HG03520 (cell line): ENCODE measurements around the gene SRRM3.
"Not testable (repeated sequence)": the region's sequence is repeated elsewhere in the genome, so short reads cannot be mapped to it uniquely, and the experiment has no call there.

Source experiments
- ATAC-seq: cut with Tn5 transposase; IDR thresholded peaks from one replicate; pipeline ENCODE4 v1.9.1; 2021; ENCODE audit warnings: mild to moderate bottlenecking, moderate library complexity; ENCODE audit not compliant: unreplicated experiment

The SRRM3 gene

GRCh38 chr7:76285604-76286374 is 84.1 kb downstream of the SRRM3 start:
- ATAC-seq = no peak

DNA sequence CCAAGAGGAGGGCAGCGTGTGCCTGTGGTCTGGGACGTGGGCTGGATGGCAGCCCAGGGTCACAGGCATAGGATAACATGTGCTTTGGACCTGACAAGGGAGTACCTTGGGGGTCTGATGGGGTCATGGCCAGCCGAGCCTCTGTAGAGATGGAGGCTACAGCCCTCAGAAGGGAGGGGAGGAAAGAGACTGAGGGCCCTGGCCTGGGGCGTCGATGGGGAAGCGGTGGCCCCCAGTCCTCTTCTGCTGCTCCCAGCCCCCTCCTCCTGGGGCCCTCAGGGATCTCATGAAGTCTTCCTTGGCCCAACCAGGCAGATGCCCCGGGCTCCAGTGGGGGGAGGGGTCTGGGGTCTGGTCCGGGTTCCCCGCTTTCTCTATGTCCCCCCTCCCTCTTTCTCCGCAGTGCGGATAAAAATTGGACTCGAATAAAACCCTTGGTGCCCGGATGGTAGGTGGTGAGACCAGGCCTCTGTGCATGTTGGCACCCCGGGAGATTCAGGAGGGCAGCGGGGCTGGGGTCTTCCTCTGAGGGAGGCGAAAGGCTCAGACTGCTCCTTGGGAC is 85.2 kb downstream of the SRRM3 start:
- ATAC-seq = no peak

DNA sequence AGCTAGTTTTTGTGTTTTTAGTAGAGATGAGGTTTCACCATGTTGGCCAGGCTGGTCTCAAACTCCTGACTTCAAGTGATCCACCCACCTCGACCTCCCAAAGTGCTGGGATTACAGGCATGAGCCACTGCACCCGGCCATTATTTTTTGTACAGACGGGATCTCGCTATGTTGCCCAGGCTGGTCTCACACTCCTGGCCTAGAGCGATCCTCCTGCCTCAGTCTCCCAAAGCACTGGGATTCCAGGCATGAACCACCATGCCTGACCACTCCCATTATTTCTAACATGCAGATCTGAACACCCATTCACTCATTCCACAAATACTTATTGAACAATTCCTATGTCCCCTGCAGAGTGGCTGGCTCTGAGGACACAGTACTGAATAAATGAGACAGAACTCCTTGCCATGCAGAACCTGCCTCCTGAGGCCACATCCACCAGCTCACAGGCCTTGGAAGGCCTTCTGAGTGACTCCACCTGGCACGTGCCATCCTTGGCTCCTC is 89.2 kb downstream of the SRRM3 start:
- not testable (repeated sequence) for ATAC-seq

DNA sequence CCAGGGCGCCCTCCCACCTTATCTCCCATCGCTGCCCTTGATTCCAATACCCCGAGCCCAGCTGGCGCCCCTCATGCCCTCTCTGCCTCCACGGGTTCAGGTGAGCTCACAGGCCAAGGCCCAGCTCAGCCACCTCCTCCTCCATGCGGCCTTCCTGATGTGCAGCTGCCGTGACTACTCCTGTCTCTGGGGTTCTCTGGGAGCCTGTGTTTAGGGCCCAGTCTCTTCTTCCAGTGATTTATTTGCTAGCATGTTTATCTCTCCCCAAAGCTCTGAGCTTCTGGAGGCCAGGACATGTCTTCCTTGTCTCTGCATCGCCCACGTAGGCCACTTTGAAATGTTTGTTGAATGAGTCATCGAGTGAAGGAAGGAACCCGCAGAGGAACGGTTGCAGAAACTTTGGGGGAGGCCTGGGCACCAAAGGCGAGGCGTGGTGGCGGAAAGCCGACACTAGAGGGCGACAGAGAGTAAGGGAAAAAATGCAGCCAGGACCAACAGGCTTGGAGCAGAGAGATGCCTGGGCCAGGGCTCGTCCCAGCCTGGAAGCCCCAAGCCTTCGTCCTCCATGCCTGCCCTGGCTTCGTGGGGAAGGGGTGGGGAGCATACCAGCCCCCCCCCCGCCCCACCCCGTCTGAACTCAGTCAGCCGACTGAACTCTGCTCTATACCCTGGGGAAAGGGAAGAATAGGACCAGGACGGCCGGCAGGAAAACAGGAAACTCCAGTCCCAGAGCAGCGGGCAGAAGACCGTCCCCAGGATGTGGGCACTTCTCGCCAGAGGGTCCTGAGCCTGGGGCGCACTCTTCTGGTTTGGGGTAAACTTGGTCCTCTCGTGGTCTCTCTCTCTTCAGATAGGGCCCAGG is 89.9 kb downstream of the SRRM3 start:
- peak; percentile 81 for ATAC-seq

DNA sequence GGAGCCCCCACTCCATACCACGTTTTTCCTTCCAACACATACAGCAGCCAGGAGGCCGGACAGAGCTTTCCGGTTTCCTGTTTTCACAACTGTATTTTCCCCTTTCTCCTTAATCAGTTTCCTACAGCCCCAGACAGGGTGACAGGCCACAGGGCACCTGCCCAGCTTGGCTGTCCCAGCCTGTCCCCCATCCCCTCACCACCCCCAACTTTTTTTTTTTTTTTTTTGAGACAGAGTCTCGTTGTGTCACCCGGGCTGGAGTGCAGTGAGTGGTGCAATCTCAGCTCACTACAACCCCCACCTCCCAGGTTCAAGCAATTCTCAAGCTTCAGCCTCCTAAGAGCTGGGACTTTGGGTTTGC is 90.5 kb downstream of the SRRM3 start:
- no peak for ATAC-seq

- ATAC-seq = not testable (repeated sequence)
These were observed 91.2 kb downstream of the SRRM3 start for GRCh38 chr7:76292911-76293310.

DNA sequence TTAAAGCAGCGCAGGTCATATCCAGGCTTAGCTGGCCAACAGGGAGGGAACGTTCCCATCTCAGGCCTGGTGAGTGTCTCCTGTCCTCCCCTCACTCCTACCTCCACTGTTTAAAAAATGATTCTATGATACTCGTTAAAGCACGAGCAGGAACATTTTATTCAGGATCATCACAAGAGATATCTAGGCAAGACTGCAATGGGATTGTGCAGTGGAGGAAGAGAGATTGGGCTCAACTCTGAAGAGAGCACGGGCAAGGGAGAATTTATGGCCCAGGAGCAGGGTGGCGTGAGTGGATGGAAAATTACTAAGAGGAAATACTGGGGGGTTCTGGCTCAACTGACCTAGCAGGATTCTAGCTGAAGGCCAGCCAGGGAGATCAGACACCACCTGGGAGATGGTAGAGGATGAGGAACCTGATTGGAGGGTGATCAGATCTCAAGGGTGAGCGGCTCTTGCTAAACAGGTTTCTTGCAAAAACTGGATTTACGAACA is 91.8 kb downstream of the SRRM3 start:
- ATAC-seq = no peak

- ATAC-seq = no peak
These were observed 92.8 kb downstream of the SRRM3 start for GRCh38 chr7:76294344-76295024.

DNA sequence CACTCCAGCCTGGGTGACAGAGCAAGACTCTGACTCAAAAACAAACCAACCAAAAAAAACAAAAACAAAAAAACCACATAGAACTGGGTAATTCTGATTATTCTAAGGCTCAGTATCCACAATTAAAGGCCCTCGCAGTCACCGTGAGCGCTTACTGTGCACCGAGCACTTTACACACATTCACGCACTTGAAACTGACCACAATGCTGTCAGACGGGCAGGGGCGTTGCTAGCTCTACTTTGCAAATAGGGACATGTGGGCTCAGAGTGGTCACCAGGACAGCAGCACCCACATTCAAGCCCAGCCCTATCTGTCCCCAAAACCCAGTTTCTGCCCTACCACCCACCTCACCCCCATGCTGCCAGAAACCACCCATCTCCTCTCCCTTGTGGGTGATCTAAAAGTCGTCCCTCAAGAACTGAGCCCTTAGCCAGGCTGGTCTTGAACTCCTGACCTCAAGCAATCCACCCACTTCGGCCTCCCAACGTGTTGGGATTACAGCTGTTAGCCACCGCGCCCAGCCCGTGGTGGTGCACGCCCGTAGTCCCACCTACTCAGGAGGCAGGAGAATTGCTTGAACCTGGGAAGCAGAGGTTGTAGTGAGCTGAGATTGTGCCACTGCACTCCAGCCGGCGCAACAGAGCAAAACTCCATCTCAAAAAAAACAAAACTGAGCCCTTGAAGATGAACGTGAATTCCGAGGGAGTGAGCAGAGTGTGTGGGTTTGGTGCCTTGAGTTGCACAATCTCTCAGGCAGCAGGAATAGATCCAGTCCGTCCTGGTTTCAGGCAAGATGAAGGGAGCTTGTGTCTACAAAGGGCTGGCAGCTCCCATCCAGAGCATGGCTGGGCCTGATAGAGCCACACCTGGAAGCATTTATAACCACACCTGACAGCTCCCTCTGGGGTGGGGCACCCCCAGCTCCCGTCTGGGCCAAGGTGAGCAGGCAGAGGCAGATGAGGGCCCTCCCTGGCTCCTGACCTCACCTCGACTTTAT is 95.3 kb downstream of the SRRM3 start:
- no peak for ATAC-seq

DNA sequence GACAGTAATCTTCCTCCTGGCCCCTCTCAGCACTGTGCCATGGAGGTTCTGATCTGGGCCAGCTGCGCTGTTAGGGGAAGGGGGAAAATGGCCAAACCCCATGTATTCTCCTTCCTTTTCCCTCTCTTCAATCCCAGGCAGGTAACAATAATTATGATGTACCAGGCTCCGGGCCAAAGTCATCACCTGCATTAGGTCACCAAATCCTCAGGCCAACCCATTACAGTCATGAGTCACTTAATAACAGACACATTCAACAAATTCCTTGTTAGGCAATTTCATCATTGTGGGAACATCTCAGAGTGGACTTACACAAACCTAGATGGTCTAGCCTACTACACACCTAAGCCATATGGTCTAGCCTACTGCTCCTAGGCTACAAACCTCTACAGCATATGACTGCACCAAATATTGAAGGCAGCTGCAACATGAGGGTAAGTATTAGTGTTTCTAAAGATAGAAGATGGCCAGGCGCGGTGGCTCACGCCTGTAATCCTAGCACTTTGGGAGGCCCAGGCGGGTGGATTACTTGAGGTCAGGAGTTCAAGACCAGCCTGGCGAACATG is 98.6 kb downstream of the SRRM3 start:
- ATAC-seq = no peak

GRCh38 chr7:76301000-76301399 is 99.3 kb downstream of the SRRM3 start:
- ATAC-seq = no peak

- ATAC-seq = peak; percentile 47
These were observed 100.9 kb downstream of the SRRM3 start, which contains the start of gene HSPB1 for GRCh38 chr7:76302347-76303201. Gene HSPB1 (plus strand): TSS chr7:76302673. CDS start chr7:76302713, 40 bp downstream.

GRCh38 chr7:76303202-76304147 is 101.8 kb downstream of the SRRM3 start:
- ATAC-seq = peak; percentile 36

DNA sequence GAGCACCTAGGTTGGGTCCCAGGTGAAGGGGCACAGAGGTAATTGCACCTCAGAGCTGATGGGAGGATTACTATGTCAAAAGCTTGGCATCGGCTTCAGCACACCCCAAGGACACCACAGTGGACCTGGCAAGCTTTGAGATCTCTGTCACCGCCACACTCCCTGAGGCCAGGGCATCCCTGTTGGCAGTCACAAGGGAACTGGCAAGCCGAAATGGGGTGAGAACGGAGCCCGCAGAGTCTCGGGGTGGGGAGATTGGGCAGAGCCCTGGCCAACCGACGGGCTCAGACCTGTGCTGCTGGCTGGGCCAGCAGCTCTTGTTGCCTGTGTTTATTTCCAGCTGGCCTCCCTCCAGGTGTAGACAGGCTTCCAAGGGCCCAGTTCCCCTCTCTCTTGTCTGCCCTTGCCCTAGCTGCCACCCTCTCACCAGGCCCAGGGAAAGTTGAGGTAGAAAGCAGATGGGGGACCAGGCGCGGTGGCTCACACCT is 103.2 kb downstream of the SRRM3 start:
- no peak for ATAC-seq

- ATAC-seq = not testable (repeated sequence)
These were observed 107.2 kb downstream of the SRRM3 start for GRCh38 chr7:76308874-76309273.

DNA sequence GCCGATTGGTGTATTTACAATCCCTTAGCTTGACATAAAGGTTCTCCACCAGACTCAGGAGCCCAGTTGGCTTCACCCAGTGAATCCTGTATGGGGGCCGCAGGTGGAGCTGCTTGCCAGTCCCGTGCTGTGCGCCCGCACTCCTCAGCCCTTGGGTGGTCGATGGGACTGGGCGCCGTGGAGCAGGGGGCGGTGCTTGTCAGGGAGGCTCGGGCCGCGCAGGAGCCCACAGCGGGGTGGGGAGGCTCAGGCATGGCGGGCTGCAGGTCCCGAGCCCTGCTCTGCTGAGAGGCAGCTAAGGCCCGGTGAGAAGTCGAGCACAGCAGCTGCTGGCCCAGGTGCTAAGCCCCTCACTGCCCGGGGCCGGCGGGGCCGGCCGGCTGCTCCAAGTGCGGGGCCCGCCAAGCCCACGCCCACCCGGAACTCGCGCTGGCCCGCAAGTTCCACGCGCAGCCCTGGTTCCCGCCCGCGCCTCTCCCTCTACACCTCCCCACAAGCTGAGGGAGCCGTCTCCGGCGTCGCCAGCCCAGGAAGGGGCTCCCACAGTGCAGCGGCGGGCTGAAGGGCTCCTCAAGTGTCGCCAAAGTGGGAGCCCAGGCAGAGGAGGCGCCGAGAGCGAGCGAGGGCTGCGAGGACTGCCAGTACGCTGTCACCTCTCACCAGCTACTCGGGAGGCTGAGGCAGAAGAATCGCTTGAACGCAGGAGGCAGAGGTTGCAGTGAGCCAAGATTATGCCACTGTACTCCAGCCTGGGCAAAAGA is 107.8 kb downstream of the SRRM3 start:
- not testable (repeated sequence) for ATAC-seq
